ENCODE data around the gene PCSK1N. TPM values are rescaled to one million over a fixed set of nuclear protein-coding genes. Genes with fewer than 3 reads are reported as not detected.

PCSK1N gene
- total and polyA plus RNA-seq, 9 of the 15 experiments (the other 6 are each of a cell fraction or from before 2014, with no cell fraction given): 0.07 to 0.55 (median 0.54) TPM; not detected in 6

- no peak for TF ChIP-seq E2F5 (CRISPR knock-in tag; IDR thresholded peaks at IDR 0.05)
- no peak for TF ChIP-seq ZBTB7A (IDR thresholded peaks at IDR 0.05; ENCODE audit: borderline replicate concordance, control insufficient read depth, low read depth, low read length)
- TF ChIP-seq MTA2 (IDR thresholded peaks at IDR 0.05; ENCODE audit: low read depth): peak; percentile 47; the same call in 1 of the 2 replicates
- no peak for TF ChIP-seq MYBL2 (IDR thresholded peaks at IDR 0.05; ENCODE audit: low read depth)
- TF ChIP-seq MYBL2 (CRISPR knock-in tag; IDR thresholded peaks at IDR 0.05; ENCODE audit: borderline replicate concordance): no peak
- no peak for TF ChIP-seq ZC3H11A (IDR thresholded peaks at IDR 0.05; ENCODE audit: low read depth, low read length)
- no peak for TF ChIP-seq ZNF140 (CRISPR knock-in tag; IDR thresholded peaks at IDR 0.05)
- TF ChIP-seq ZBTB43 (CRISPR knock-in tag; IDR thresholded peaks at IDR 0.05): no peak
- TF ChIP-seq TOE1 (IDR thresholded peaks at IDR 0.05; ENCODE audit: borderline replicate concordance): no peak; the same call in 1 of the 2 replicates
- no peak for TF ChIP-seq TOE1 (CRISPR knock-in tag; IDR thresholded peaks at IDR 0.05; ENCODE audit: borderline replicate concordance, low read depth)
- no peak for TF ChIP-seq CUX1 (CRISPR knock-in tag; IDR thresholded peaks at IDR 0.05)
- TF ChIP-seq ZNF239 (CRISPR knock-in tag; IDR thresholded peaks at IDR 0.05): no peak
- no peak for TF ChIP-seq GTF2B (IDR thresholded peaks at IDR 0.05; ENCODE audit: extremely low read depth, insufficient read length)
- TF ChIP-seq COPS2 (conservative IDR thresholded peaks at IDR 0.05): no peak
- TF ChIP-seq SMAD3 (CRISPR knock-in tag; conservative IDR thresholded peaks at IDR 0.05): no peak
- no peak for TF ChIP-seq CBFA2T3 (IDR thresholded peaks at IDR 0.05)
- TF ChIP-seq KAT8 (IDR thresholded peaks at IDR 0.05; ENCODE audit: low read depth): no peak
- TF ChIP-seq MEF2A (IDR thresholded peaks at IDR 0.05; ENCODE audit: control insufficient read depth, low read depth, low read length): no peak
- no peak for TF ChIP-seq PRPF4 (IDR thresholded peaks at IDR 0.05; ENCODE audit: insufficient read depth, low read depth, low read length, poor library complexity, severe bottlenecking)
These were observed 49.7 kb downstream of the PCSK1N start (continued) for GRCh38 chrX:48785540-48786214.

All from K562 (cell line).